B cell (primary cell): ENCODE measurements around the gene AHRR. TPM values are rescaled to one million over a fixed set of nuclear protein-coding genes. Genes with fewer than 3 reads are reported as not detected.
"Not testable (repeated sequence)": the region's sequence is repeated elsewhere in the genome, so short reads cannot be mapped to it uniquely, and the experiment has no call there.

ENCODE experiments used
- ATAC-seq: fragments of 200-7000 bp; cut with Tn5 transposase; one replicate; pipeline ENCODE4 v1.10.0; 2021; ENCODE audit warnings: low read depth, mild to moderate bottlenecking, moderate number of reproducible peaks, moderate library complexity
- CTCF ChIA-PET: fragments of 350-600 bp; sonication (Branson Sonifier 250); formaldehyde crosslinking; loops from one replicate; lab custom pipeline; 2021; ENCODE audit warnings: antibody characterized with exemption, inconsistent platforms; lab: Charles Lee
- POLR2A ChIA-PET: fragments of 350-600 bp; sonication (Branson Sonifier 250); formaldehyde crosslinking; loops from one replicate; lab custom pipeline; 2021; ENCODE audit warnings: antibody characterized with exemption; lab: Charles Lee
- DNase-seq: peaks from one replicate; pipeline ENCODE4 v3.0.0; 2013
- H2AFZ ChIP-seq: 2 replicates; pipeline ENCODE4 v1.6.1; 2012; ENCODE audit warnings: mild to moderate bottlenecking, low read depth, low read length; ENCODE audit not compliant: insufficient read depth, poor library complexity, severe bottlenecking
- H3K27ac ChIP-seq, 2 donors: 1 replicate in 1 of 2; 2 replicates in 1 of 2; pipeline ENCODE4 v1.5.1; 2012 to 2013; ENCODE audit warnings: low read length in 2 of 2, mild to moderate bottlenecking in 2 of 2, moderate library complexity in 1 of 2
- H3K27me3 ChIP-seq, 4 experiments: fragments of 200-600 bp in 1 of 4; sonication (generic) in 1 of 4; replicated peaks in 1 of 4; 1 replicate in 2 of 4; 2 replicates in 2 of 4; pipeline versions ENCODE4 v1.6.1 to v1.7.0; 2013 to 2016; ENCODE audit warnings: low read length in 3 of 4, mild to moderate bottlenecking in 2 of 4, mixed read lengths in 1 of 4, moderate library complexity in 1 of 4; ENCODE audit not compliant: insufficient read depth in 4 of 4, control insufficient read depth in 3 of 4; ENCODE audit errors: control extremely low read depth in 1 of 4
- H3K36me3 ChIP-seq, 2 experiments: replicated peaks in 1 of 2; 1 replicate in 1 of 2; 2 replicates in 1 of 2; pipeline versions ENCODE4 v1.6.1 to v1.7.1; 2013; ENCODE audit warnings: low read length in 1 of 2; ENCODE audit not compliant: insufficient read depth in 2 of 2, control insufficient read depth in 1 of 2; ENCODE audit errors: control extremely low read depth in 1 of 2, extremely low read depth in 1 of 2
- H3K4me1 ChIP-seq, 2 donors: fragments of 200-600 bp in 1 of 2; sonication (generic) in 1 of 2; 1 replicate in 1 of 2; 2 replicates in 1 of 2; pipeline versions ENCODE4 v1.5.1 to v1.6.1; 2013 to 2017; ENCODE audit warnings: low read length in 2 of 2; ENCODE audit not compliant: control insufficient read depth in 2 of 2, insufficient read depth in 2 of 2
- H3K4me2 ChIP-seq: replicated peaks from 2 replicates; pipeline ENCODE3; 2012; ENCODE audit warnings: mild to moderate bottlenecking, low read depth, low read length; ENCODE audit not compliant: poor library complexity, severe bottlenecking
- H3K4me3 ChIP-seq, 5 experiments: fragments of 200-600 bp in 1 of 5; sonication (generic) in 1 of 5; 1 replicate in 3 of 5; 2 replicates in 2 of 5; pipeline versions ENCODE4 v1.5.1 to v1.7.0; 2011 to 2016; ENCODE audit warnings: low read length in 4 of 5, mild to moderate bottlenecking in 4 of 5, low read depth in 2 of 5, control low read depth in 1 of 5, moderate library complexity in 1 of 5; ENCODE audit not compliant: insufficient read depth in 1 of 5; ENCODE audit errors: control extremely low read depth in 1 of 5, extremely low read depth in 1 of 5
- H3K79me2 ChIP-seq: fragments of 200-600 bp; sonication (generic); one replicate; pipeline ENCODE4 v1.6.0; 2016; ENCODE audit warnings: low read length; ENCODE audit not compliant: control insufficient read depth, insufficient read depth
- H3K9ac ChIP-seq: fragments of 200-600 bp; sonication (generic); 2 replicates; pipeline ENCODE4 v1.6.1; 2017; ENCODE audit warnings: mild to moderate bottlenecking, low read length, moderate library complexity
- H3K9me3 ChIP-seq, 3 donors: one replicate each; pipeline versions ENCODE4 v1.6.1 to v1.7.1; 2013; ENCODE audit warnings: low read length in 2 of 3; ENCODE audit not compliant: control insufficient read depth in 2 of 3, insufficient read depth in 1 of 3; ENCODE audit errors: control extremely low read depth in 1 of 3
- H4K20me1 ChIP-seq: 2 replicates; pipeline ENCODE4 v1.6.0; 2012; ENCODE audit warnings: mild to moderate bottlenecking, low read length; ENCODE audit not compliant: insufficient read depth, control insufficient read depth, poor library complexity, severe bottlenecking
- H3K27ac Mint-ChIP-seq: one replicate; pipeline ENCODE4 v1.8.0; 2021; ENCODE audit warnings: mixed read lengths
- H3K27me3 Mint-ChIP-seq: one replicate; pipeline ENCODE4 v1.8.0; 2021; ENCODE audit warnings: mixed read lengths
- H3K4me1 Mint-ChIP-seq: one replicate; pipeline ENCODE4 v1.8.0; 2021; ENCODE audit warnings: mixed read lengths
- H3K4me3 Mint-ChIP-seq: one replicate; pipeline ENCODE4 v1.8.0; 2021; ENCODE audit warnings: mixed read lengths
- H3K9me3 Mint-ChIP-seq: one replicate; pipeline ENCODE4 v1.8.0; 2022; ENCODE audit warnings: mixed read lengths; ENCODE audit not compliant: insufficient read depth
- EZH2 ChIP-seq: IDR thresholded peaks from 2 replicates; pipeline ENCODE4 v1.6.1; 2012; ENCODE audit warnings: borderline replicate concordance, low read depth, mild to moderate bottlenecking, moderate library complexity, low read length; ENCODE audit not compliant: insufficient read depth, poor library complexity, severe bottlenecking
- WGBS: methylation state at CpG from one replicate; pipeline ENCODE4 v1.1.5; 2013; ENCODE audit warnings: missing lambda C conversion rate; ENCODE audit not compliant: insufficient coverage; 5-methylcytosine and 5-hydroxymethylcytosine counted together
- intact Hi-C: fragments of 100-400 bp; cut with micrococcal nuclease; formaldehyde crosslinking; loops from one replicate; pipeline ENCODE4 v1.10.0; 2022
- polyA plus RNA-seq: library from polyadenylated mRNA; depleted of rRNA; stranded (reverse); fragments of >200 nt; gene quantifications from 2 replicates; pipeline ENCODE4 v1.2.3, GENCODE V29; 2012
- total RNA-seq, 2 donors: library from RNA; stranded (reverse); fragments of 120-200 nt in 1 of 2; gene quantifications; 1 replicate in 1 of 2; 2 replicates in 1 of 2; pipeline versions ENCODE4 v1.2.3 to v1.2.4, GENCODE V29; 2013 to 2022
- TF ChIP-seq, protein P1 (sequence below): fragments of 200-600 bp; IDR thresholded peaks from one replicate; pipeline ENCODE4 v1.8.0; 2022; ENCODE audit warnings: antibody characterized with exemption, mild to moderate bottlenecking

Gene AHRR
- total and polyA plus RNA-seq, 2 donors (not counting 1 experiment from before 2014, with no cell fraction given), result 0.13 to 1.7 TPM

DNA sequence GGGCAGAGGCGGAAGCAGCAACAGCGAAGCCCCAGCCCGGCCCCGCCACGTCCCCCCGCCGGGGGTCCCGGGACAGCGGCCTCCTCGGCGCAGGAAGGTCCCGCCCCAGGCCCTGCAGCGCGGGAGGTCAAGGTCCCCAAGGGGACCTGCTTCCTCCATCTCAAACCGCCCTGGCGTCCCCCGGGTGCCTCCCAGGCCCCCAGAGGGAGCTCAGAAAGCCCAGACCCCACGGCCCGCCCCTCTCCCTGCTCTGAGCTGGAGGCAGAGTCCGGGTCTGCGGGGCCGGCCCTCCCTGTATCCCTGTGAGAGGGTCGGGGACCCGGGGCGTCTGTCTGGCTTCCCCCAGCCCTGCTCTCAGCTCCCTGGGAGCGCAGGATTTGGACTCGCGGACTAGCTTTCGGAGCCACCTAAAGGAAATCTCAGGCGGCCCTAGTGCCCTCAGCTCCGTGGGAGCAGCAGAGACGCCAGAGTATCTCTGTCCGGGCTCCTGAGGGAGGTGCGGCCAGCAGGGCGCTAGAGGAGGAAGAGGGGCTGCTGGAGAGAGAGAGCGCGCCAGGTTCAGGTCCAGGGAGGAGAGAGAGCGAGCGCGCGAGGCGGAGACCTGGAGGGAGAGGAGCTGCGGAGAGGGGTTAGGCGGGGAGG lies 152.2 kb downstream of the AHRR start:
- Histone ChIP-seq H3K79me2 (peaks cover 10% of the 10 kb centered on the region), H3K4me1 (peaks cover 34 to 40% of the 10 kb centered on the region in 2 donors), H3K27me3 (peaks cover 0 to 46% (median 8%) of the 10 kb centered on the region in 4 experiments), H3K4me3 (peak overlapping the region; percentile 11 to 85 (median 73)), H4K20me1 (peaks cover 32% of the 10 kb centered on the region), H3K36me3 (peaks cover 2 to 4% of the 10 kb centered on the region in 2 experiments), H3K27ac (peak overlapping the region in 1 of 2 donors; percentile 43), H3K9ac (peak overlapping the region; percentile 85), H3K4me2 (peak overlapping the region; percentile 97), H2AFZ (peak overlapping the region; percentile 82), H3K9me3 (peaks cover 0 to 6% (median 0%) of the 10 kb centered on the region in 3 donors)
- peak overlapping the region; percentile 50 for H3K27ac Mint-ChIP-seq
- no peaks in the 10 kb centered on the region for H3K9me3 Mint-ChIP-seq
- POLR2A ChIA-PET, result interaction anchor here (0.7 to 1.4 kb wide), 4 partner anchors 10 to 842 kb away, joined by 3 to 5 read pairs (median 4); partner anchors contain the start of gene EXOC3
- peaks cover 31% of the 10 kb centered on the region for H3K4me1 Mint-ChIP-seq
- under 1% methylated on average over 43 of the region's 44 CpGs for WGBS
- H3K4me3 Mint-ChIP-seq, result peak overlapping the region; percentile 90
- intact Hi-C loops, result loop anchor here (1.0 to 2.0 kb wide), 3 partner anchors 27 to 139 kb away; partner anchors contain the start of gene CEP72
- TF ChIP-seq, protein P1, sequence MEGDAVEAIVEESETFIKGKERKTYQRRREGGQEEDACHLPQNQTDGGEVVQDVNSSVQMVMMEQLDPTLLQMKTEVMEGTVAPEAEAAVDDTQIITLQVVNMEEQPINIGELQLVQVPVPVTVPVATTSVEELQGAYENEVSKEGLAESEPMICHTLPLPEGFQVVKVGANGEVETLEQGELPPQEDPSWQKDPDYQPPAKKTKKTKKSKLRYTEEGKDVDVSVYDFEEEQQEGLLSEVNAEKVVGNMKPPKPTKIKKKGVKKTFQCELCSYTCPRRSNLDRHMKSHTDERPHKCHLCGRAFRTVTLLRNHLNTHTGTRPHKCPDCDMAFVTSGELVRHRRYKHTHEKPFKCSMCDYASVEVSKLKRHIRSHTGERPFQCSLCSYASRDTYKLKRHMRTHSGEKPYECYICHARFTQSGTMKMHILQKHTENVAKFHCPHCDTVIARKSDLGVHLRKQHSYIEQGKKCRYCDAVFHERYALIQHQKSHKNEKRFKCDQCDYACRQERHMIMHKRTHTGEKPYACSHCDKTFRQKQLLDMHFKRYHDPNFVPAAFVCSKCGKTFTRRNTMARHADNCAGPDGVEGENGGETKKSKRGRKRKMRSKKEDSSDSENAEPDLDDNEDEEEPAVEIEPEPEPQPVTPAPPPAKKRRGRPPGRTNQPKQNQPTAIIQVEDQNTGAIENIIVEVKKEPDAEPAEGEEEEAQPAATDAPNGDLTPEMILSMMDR, result no peak
- no peak for TF ChIP-seq EZH2
- ATAC-seq (peak; percentile 12), DNase-seq (peak; percentile 67)
- CTCF ChIA-PET, result interaction anchor here (3.8 kb wide), 1 partner anchor 27 kb away, joined by 28 read pairs; no protein-coding TSS in a partner anchor
- H3K27me3 Mint-ChIP-seq, result peaks cover 20% of the 10 kb centered on the region

DNA sequence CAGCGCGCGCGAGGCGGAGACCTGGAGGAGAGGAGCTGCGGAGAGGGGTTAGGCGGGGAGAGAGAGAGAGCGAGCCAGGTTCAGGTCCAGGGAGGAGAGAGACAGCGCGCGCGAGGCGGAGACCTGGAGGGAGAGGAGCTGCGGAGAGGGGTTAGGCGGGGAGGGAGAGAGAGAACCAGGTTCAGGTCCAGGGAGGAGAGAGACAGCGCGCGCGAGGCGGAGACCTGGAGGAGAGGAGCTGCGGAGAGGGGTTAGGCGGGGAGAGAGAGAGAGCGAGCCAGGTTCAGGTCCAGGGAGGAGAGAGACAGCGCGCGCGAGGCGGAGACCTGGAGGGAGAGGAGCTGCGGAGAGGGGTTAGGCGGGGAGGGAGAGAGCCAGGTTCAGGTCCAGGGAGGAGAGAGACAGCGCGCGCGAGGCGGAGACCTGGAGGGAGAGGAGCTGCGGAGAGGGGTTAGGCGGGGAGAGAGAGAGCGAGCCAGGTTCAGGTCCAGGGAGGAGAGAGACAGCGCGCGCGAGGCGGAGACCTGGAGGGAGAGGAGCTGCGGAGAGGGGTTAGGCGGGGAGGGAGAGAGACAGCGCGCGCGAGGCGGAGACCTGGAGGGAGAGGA lies 152.8 kb downstream of the AHRR start:
- H3K4me1 ChIP-seq, result peaks cover 34 to 40% of the 10 kb centered on the region in 2 donors
- H3K27ac ChIP-seq, H3K9me3 ChIP-seq, ATAC-seq, H3K27ac Mint-ChIP-seq, intact Hi-C loops, H3K79me2 ChIP-seq, DNase-seq, H3K9me3 Mint-ChIP-seq, H3K36me3 ChIP-seq: not testable (repeated sequence)
- peak overlapping the region; percentile 85 for H3K9ac ChIP-seq
- peaks cover 0 to 53% (median 8%) of the 10 kb centered on the region in 4 experiments for H3K27me3 ChIP-seq
- peak overlapping the region; percentile 90 for H3K4me3 Mint-ChIP-seq
- 2% methylated on average over 23 of the region's 50 CpGs for WGBS
- H3K4me3 ChIP-seq, result peak overlapping the region in 4 of 5 experiments; percentile 60 to 85 (median 77)
- CTCF ChIA-PET, result interaction anchor here (3.8 kb wide), 1 partner anchor 28 kb away, joined by 28 read pairs; no protein-coding TSS in a partner anchor
- H2AFZ ChIP-seq, result peak overlapping the region; percentile 82
- H3K4me2 ChIP-seq, result peak overlapping the region; percentile 97
- peaks cover 31% of the 10 kb centered on the region for H3K4me1 Mint-ChIP-seq
- POLR2A ChIA-PET, result interaction anchor here (0.6 to 1.4 kb wide), 5 partner anchors 10 to 841 kb away, joined by 3 to 5 read pairs (median 3); partner anchors contain the start of gene EXOC3
- peaks cover 30% of the 10 kb centered on the region for H4K20me1 ChIP-seq
- peaks cover 20% of the 10 kb centered on the region for H3K27me3 Mint-ChIP-seq
